WTC11 (cell line): ENCODE data around the gene CD28. TPM values are rescaled to one million over a fixed set of nuclear protein-coding genes. Genes with fewer than 3 reads are reported as not detected.

Experiments used
- ATAC-seq: fragments of 200-7000 bp; cut with Tn5 transposase; 2 replicates; pipeline ENCODE4 v1.10.0; 2021; ENCODE audit warnings: mild to moderate bottlenecking, moderate library complexity
- CTCF ChIA-PET: fragments of 300-600 bp; sonication (Branson Sonifier 250); formaldehyde crosslinking; loops from one replicate; lab custom pipeline; 2021; ENCODE audit warnings: antibody characterized with exemption; lab: Charles Lee
- POLR2A ChIA-PET: fragments of 350-600 bp; sonication (Branson Sonifier 250); formaldehyde crosslinking; loops from one replicate; lab custom pipeline; 2021; ENCODE audit warnings: antibody characterized with exemption; lab: Charles Lee
- DNase-seq: peaks from one replicate; pipeline ENCODE4 v3.0.0; 2021; ENCODE audit warnings: low spot score
- H3K27ac Mint-ChIP-seq: 2 replicates; pipeline ENCODE4 v1.8.0; 2021; ENCODE audit warnings: mixed read lengths
- H3K27me3 Mint-ChIP-seq: 2 replicates; pipeline ENCODE4 v1.8.0; 2021; ENCODE audit warnings: low read depth, mild to moderate bottlenecking, moderate library complexity, mixed read lengths
- H3K36me3 Mint-ChIP-seq: 2 replicates; pipeline ENCODE4 v1.8.0; 2021; ENCODE audit warnings: mixed read lengths
- H3K4me1 Mint-ChIP-seq: 2 replicates; pipeline ENCODE4 v1.8.0; 2022; ENCODE audit warnings: mixed read lengths
- H3K4me3 Mint-ChIP-seq: 2 replicates; pipeline ENCODE4 v1.8.0; 2021; ENCODE audit warnings: mild to moderate bottlenecking, moderate library complexity, mixed read lengths
- H3K9me3 Mint-ChIP-seq: 2 replicates; pipeline ENCODE4 v1.8.0; 2021; ENCODE audit warnings: mixed read lengths
- FOXJ3 ChIP-seq: sonication (generic); formaldehyde crosslinking; IDR thresholded peaks from 2 replicates; pipeline ENCODE4 v1.9.0; 2021; ENCODE audit warnings: missing genetic modification reagents, mild to moderate bottlenecking, borderline replicate concordance
- HMGA2 ChIP-seq: fragments of 250-450 bp; sonication (Bioruptor Pico); IDR thresholded peaks from 2 replicates; pipeline ENCODE4 v1.4.0; 2021; ENCODE audit warnings: mild to moderate bottlenecking, moderate library complexity
- KAT7 ChIP-seq: sonication (generic); formaldehyde crosslinking; IDR thresholded peaks from 2 replicates; pipeline ENCODE4 v1.8.1; 2023; ENCODE audit warnings: missing genetic modification reagents, mild to moderate bottlenecking, borderline replicate concordance
- NFE2L1 ChIP-seq: sonication (generic); formaldehyde crosslinking; IDR thresholded peaks from 2 replicates; pipeline ENCODE4 v1.8.1; 2023; ENCODE audit warnings: missing genetic modification reagents
- ZNF121 ChIP-seq: sonication (generic); formaldehyde crosslinking; IDR thresholded peaks from 2 replicates; pipeline ENCODE4 v1.8.0; 2023; ENCODE audit warnings: missing genetic modification reagents
- ZNF317 ChIP-seq: sonication (generic); formaldehyde crosslinking; IDR thresholded peaks from 2 replicates; pipeline ENCODE4 v1.8.1; 2023; ENCODE audit warnings: low read depth, mild to moderate bottlenecking, moderate library complexity, missing genetic modification reagents, borderline replicate concordance
- total RNA-seq: library from RNA; stranded (reverse); gene quantifications from 3 replicates; pipeline ENCODE4 v1.2.3, GENCODE V29; 2021
- TF ChIP-seq, protein P1 (sequence below): fragments of 250-450 bp; sonication (Bioruptor Pico); IDR thresholded peaks from 2 replicates; pipeline ENCODE4 v1.9.0; 2021; ENCODE audit warnings: mild to moderate bottlenecking
- TF ChIP-seq, protein P2 (sequence below): sonication (generic); formaldehyde crosslinking; conservative IDR thresholded peaks from 2 replicates; pipeline ENCODE4 v1.8.1; 2023; ENCODE audit warnings: mild to moderate bottlenecking, low read depth, missing genetic modification reagents, moderate library complexity
- TF ChIP-seq, protein P3 (sequence below): sonication (generic); formaldehyde crosslinking; IDR thresholded peaks from 2 replicates; pipeline ENCODE4 v1.8.1; 2022; ENCODE audit warnings: low read depth, missing genetic modification reagents, borderline replicate concordance
- TF ChIP-seq, protein P4 (sequence below): sonication (generic); formaldehyde crosslinking; IDR thresholded peaks from 2 replicates; pipeline ENCODE4 v1.8.1; 2022; ENCODE audit warnings: missing genetic modification reagents, borderline replicate concordance
- TF ChIP-seq, protein P5 (sequence below): sonication (generic); formaldehyde crosslinking; IDR thresholded peaks from 2 replicates; pipeline ENCODE4 v1.8.0; 2023; ENCODE audit warnings: missing genetic modification reagents, mild to moderate bottlenecking, borderline replicate concordance
- TF ChIP-seq, protein P6 (sequence below): sonication (generic); formaldehyde crosslinking; IDR thresholded peaks from 2 replicates; pipeline ENCODE4 v1.8.0; 2022; ENCODE audit warnings: mild to moderate bottlenecking, missing genetic modification reagents
- TF ChIP-seq, protein P7 (sequence below): fragments of 200-600 bp; IDR thresholded peaks from 2 replicates; pipeline ENCODE4 v1.8.0; 2022; ENCODE audit warnings: antibody characterized with exemption

Gene CD28
- total RNA-seq, 1 experiment from 2014 or later, result 0.11 TPM

DNA sequence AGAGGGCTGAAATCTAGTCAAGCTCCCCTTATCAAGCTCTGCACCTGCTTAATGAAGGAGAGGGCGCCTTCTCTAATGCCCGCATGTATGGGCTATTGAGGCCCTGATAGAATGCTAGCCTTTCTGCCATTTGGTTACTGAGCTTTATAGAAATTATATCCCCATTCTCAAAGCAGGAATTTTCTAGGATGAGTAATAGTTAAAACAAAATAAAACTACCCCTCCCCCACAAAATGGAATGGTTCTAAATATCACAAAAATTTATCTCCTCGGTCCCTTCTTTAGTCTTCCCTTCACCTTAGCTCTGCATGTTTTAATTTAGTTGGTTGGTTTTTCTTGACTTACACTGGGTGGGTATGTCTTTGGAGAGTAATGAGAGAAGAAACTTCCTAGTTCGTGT lies 37.7 kb downstream of the CD28 start:
- DNase-seq (no peak), ATAC-seq (no peak)
- POLR2A ChIA-PET, result no interaction called here
- Mint-ChIP-seq H3K27ac (no peak overlapping the region), H3K36me3 (no peaks in the 10 kb centered on the region), H3K4me3 (no peak overlapping the region), H3K4me1 (peaks cover 4% of the 10 kb centered on the region; the same call in 1 of the 2 replicates), H3K27me3 (no peaks in the 10 kb centered on the region), H3K9me3 (peaks cover 6% of the 10 kb centered on the region)
- TF ChIP-seq, protein P1, sequence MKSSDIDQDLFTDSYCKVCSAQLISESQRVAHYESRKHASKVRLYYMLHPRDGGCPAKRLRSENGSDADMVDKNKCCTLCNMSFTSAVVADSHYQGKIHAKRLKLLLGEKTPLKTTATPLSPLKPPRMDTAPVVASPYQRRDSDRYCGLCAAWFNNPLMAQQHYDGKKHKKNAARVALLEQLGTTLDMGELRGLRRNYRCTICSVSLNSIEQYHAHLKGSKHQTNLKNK (CRISPR knock-in tag), result no peak
- TF ChIP-seq, protein P2, sequence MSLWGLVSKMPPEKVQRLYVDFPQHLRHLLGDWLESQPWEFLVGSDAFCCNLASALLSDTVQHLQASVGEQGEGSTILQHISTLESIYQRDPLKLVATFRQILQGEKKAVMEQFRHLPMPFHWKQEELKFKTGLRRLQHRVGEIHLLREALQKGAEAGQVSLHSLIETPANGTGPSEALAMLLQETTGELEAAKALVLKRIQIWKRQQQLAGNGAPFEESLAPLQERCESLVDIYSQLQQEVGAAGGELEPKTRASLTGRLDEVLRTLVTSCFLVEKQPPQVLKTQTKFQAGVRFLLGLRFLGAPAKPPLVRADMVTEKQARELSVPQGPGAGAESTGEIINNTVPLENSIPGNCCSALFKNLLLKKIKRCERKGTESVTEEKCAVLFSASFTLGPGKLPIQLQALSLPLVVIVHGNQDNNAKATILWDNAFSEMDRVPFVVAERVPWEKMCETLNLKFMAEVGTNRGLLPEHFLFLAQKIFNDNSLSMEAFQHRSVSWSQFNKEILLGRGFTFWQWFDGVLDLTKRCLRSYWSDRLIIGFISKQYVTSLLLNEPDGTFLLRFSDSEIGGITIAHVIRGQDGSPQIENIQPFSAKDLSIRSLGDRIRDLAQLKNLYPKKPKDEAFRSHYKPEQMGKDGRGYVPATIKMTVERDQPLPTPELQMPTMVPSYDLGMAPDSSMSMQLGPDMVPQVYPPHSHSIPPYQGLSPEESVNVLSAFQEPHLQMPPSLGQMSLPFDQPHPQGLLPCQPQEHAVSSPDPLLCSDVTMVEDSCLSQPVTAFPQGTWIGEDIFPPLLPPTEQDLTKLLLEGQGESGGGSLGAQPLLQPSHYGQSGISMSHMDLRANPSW (CRISPR knock-in tag), result no peak
- no peak for TF ChIP-seq FOXJ3
- TF ChIP-seq, protein P3, sequence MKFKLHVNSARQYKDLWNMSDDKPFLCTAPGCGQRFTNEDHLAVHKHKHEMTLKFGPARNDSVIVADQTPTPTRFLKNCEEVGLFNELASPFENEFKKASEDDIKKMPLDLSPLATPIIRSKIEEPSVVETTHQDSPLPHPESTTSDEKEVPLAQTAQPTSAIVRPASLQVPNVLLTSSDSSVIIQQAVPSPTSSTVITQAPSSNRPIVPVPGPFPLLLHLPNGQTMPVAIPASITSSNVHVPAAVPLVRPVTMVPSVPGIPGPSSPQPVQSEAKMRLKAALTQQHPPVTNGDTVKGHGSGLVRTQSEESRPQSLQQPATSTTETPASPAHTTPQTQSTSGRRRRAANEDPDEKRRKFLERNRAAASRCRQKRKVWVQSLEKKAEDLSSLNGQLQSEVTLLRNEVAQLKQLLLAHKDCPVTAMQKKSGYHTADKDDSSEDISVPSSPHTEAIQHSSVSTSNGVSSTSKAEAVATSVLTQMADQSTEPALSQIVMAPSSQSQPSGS, result no peak
- TF ChIP-seq, protein P4, sequence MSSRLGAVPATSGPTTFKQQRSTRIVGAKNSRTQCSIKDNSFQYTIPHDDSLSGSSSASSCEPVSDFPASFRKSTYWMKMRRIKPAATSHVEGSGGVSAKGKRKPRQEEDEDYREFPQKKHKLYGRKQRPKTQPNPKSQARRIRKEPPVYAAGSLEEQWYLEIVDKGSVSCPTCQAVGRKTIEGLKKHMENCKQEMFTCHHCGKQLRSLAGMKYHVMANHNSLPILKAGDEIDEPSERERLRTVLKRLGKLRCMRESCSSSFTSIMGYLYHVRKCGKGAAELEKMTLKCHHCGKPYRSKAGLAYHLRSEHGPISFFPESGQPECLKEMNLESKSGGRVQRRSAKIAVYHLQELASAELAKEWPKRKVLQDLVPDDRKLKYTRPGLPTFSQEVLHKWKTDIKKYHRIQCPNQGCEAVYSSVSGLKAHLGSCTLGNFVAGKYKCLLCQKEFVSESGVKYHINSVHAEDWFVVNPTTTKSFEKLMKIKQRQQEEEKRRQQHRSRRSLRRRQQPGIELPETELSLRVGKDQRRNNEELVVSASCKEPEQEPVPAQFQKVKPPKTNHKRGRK (CRISPR knock-in tag), result no peak
- TF ChIP-seq KAT7, result no peak
- TF ChIP-seq, protein P5, sequence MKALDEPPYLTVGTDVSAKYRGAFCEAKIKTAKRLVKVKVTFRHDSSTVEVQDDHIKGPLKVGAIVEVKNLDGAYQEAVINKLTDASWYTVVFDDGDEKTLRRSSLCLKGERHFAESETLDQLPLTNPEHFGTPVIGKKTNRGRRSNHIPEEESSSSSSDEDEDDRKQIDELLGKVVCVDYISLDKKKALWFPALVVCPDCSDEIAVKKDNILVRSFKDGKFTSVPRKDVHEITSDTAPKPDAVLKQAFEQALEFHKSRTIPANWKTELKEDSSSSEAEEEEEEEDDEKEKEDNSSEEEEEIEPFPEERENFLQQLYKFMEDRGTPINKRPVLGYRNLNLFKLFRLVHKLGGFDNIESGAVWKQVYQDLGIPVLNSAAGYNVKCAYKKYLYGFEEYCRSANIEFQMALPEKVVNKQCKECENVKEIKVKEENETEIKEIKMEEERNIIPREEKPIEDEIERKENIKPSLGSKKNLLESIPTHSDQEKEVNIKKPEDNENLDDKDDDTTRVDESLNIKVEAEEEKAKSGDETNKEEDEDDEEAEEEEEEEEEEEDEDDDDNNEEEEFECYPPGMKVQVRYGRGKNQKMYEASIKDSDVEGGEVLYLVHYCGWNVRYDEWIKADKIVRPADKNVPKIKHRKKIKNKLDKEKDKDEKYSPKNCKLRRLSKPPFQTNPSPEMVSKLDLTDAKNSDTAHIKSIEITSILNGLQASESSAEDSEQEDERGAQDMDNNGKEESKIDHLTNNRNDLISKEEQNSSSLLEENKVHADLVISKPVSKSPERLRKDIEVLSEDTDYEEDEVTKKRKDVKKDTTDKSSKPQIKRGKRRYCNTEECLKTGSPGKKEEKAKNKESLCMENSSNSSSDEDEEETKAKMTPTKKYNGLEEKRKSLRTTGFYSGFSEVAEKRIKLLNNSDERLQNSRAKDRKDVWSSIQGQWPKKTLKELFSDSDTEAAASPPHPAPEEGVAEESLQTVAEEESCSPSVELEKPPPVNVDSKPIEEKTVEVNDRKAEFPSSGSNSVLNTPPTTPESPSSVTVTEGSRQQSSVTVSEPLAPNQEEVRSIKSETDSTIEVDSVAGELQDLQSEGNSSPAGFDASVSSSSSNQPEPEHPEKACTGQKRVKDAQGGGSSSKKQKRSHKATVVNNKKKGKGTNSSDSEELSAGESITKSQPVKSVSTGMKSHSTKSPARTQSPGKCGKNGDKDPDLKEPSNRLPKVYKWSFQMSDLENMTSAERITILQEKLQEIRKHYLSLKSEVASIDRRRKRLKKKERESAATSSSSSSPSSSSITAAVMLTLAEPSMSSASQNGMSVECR, result no peak
- TF ChIP-seq ZNF121 (CRISPR knock-in tag), result no peak
- TF ChIP-seq, protein P6, sequence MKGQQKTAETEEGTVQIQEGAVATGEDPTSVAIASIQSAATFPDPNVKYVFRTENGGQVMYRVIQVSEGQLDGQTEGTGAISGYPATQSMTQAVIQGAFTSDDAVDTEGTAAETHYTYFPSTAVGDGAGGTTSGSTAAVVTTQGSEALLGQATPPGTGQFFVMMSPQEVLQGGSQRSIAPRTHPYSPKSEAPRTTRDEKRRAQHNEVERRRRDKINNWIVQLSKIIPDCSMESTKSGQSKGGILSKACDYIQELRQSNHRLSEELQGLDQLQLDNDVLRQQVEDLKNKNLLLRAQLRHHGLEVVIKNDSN (CRISPR knock-in tag), result no peak
- no peak for TF ChIP-seq HMGA2 (CRISPR knock-in tag)
- no peak for TF ChIP-seq NFE2L1 (CRISPR knock-in tag)
- TF ChIP-seq ZNF317 (CRISPR knock-in tag), result no peak
- CTCF ChIA-PET, result no interaction called here

DNA sequence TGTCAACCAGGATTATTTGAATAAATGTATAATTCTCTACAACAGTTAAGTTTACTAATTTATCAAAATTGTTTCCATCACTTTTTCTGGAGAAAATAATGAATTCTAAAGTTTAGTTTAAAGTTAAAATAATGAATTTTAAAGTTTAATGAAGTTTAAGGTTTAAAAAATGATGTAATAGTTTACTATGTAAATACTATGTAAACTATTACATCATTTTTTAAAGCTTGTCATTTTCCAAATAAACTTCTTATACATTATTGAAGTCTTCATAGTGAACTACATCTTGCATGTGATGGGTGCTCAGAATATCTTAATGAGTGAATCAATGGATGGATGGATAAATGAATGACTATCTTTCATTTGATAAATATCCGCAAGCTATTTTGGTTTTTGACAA lies 38.8 kb downstream of the CD28 start:
- H3K4me1 Mint-ChIP-seq, result peaks cover 4% of the 10 kb centered on the region; the same call in 1 of the 2 replicates

More for the DNA sequence above, 38.8 kb downstream of the CD28 start:
- no peak overlapping the region for H3K4me3 Mint-ChIP-seq
- TF ChIP-seq, protein P7, sequence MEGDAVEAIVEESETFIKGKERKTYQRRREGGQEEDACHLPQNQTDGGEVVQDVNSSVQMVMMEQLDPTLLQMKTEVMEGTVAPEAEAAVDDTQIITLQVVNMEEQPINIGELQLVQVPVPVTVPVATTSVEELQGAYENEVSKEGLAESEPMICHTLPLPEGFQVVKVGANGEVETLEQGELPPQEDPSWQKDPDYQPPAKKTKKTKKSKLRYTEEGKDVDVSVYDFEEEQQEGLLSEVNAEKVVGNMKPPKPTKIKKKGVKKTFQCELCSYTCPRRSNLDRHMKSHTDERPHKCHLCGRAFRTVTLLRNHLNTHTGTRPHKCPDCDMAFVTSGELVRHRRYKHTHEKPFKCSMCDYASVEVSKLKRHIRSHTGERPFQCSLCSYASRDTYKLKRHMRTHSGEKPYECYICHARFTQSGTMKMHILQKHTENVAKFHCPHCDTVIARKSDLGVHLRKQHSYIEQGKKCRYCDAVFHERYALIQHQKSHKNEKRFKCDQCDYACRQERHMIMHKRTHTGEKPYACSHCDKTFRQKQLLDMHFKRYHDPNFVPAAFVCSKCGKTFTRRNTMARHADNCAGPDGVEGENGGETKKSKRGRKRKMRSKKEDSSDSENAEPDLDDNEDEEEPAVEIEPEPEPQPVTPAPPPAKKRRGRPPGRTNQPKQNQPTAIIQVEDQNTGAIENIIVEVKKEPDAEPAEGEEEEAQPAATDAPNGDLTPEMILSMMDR, result no peak
- ATAC-seq (no peak), DNase-seq (no peak)
- no peaks in the 10 kb centered on the region for H3K27me3 Mint-ChIP-seq
- H3K27ac Mint-ChIP-seq, result no peak overlapping the region
- POLR2A ChIA-PET, result no interaction called here
- CTCF ChIA-PET, result no interaction called here
- peaks cover 6% of the 10 kb centered on the region for H3K9me3 Mint-ChIP-seq
- H3K36me3 Mint-ChIP-seq, result no peaks in the 10 kb centered on the region
